GM19463 (cell line): Measurements from ENCODE around the gene BBLN.
A peak's percentile ranks its signal among the peaks of the same experiment; 100 is the strongest.
"Not testable (repeated sequence)": the region's sequence is repeated elsewhere in the genome, so short reads cannot be mapped to it uniquely, and the experiment has no call there.

Source experiments
- ATAC-seq: cut with Tn5 transposase; IDR thresholded peaks from one replicate; pipeline ENCODE4 v1.9.1; 2021; ENCODE audit warnings: mild to moderate bottlenecking, moderate library complexity; ENCODE audit not compliant: unreplicated experiment

The BBLN gene, protein sequence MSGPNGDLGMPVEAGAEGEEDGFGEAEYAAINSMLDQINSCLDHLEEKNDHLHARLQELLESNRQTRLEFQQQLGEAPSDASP

DNA sequence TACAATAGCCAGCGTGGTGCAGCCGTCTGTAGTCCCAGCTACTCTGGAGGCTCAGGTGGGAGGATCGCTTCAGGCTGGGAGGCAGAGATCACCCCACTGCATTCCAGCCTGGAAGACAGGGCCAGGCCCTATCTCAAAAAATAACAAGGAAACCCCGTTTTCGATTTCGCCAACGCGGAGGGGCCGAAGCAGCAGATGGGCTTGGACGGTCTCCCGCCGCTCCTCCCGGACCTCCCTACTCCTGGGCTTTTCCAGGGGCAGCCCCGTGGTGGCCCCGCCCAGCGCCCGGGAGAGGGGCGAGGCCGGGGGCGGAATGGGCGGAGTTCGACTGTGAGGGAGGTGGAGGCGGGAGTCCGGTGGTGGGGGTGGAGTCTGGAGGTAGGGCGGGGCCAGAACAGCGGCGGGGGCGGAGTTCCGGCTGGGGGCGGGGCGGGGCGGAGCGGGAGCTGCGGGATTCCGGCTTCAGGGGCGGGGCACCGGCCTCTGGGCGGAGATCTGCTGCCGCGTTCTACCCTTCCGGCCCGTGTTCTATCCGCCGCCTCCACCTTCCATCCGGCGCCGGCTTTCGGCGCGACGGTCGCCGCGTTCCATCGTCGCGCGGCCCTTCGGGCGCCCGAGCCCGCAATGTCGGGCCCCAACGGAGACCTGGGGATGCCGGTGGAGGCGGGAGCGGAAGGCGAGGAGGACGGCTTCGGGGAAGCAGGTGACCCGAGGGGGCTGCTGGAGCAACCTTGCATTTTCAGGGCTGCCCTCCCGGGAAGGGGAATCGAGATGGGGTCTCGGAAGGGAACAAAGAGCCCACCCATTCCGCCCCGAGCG, at the start of gene BBLN:
TSS of gene BBLN (plus strand) at position 482 of the 819 bp plus-strand sequence. CDS start at position 625, 143 bp downstream.
- peak; percentile 79 for ATAC-seq

DNA sequence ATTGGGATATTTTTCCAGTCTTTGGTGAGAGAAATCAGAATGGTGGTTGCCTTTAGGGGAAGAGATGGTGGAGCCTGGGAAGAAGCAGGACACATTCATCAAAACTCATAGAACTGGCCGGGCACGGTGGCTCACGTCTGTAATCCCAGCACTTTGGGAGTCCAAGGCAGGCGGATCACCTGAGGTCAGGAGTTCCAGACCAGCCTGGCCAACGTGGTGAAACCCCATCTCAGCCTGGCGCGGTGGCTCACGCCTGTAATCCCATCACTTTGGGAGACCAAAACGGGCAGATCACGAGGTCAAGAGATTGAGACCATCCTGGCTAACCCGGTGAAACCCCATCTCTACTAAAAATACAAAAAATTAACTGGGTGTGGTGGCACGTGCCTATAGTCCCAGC, 48.3 kb upstream of the BBLN start:
- ATAC-seq = not testable (repeated sequence)

DNA sequence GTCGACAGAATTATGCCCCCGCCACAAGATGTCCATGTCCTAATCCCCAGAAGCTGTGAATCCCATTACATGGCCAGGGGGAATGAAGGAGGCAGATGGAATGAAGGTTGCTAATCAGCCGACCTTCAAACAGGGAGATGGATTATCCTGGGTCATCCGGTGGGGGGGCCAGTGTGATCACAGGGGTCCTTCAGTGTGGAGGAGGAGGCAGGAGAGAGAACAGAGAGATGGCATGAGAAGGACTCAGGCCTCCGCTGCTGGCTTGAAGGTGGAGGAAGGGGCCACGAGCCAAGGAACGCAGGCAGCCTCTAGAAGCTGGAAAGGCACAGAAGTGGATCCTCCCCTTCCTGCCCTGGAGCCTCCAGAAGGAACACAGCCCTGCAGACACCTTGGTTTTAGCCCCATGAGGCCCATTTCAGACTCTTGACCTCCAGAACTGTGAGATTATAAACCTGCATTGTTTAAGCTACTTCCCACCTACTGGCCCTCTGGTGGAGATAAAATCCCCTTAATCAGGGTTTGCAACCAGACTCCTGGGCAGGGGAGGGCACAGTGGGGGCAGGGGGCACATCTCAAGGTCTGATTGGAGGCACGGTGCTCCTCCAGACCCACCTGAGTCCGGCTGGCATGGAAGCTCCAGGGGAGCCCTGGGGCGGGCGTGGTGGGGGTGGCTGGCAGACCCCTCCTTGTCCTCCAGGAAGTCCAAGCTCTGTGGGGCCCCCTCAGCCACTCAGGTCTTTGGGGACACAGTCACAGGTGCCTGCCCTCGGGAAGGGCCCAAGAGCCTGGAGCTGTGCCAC, 46.3 kb upstream of the BBLN start:
- no peak for ATAC-seq

DNA sequence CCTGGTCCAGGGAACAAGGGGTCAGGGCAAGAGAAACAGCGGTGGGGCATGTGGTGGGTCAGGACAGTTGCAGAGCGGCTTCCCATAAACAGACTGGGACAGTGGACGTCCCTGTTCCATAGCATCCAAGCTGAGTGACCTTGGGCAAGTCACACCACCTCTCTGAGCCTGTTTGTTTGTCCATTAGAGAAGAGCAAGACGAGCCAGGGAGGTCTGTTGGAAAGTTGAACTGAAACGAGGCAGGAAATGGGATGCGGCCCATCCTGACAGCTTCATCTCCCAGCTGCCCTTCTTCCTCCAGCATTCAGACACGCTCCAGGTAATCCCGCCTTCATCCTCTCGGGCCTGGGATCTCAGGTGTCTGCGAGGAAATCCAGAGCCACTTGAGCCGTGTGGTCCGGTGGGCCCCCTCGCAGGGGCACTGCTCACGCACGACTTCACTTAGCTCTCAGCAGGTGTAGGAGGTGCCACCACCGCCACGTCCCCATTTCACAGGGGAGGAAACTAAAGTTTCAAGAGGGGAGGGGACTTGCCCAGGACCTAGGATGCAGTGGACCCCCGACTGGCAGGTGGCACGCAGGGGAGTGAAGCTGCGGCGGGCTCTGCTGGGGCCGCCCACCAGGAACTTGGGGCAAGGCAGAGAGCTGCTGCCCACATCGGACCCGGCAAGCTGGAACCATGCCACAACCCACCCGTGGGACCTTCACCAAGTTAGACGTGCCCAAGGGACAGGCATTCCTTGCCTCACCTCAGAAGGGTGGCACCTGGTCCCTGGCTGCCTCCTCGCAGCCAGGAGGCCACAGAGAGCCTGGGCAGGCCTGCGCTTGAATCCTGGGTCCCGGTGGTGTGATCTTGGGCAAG, 45.5 kb upstream of the BBLN start:
- ATAC-seq = no peak

DNA sequence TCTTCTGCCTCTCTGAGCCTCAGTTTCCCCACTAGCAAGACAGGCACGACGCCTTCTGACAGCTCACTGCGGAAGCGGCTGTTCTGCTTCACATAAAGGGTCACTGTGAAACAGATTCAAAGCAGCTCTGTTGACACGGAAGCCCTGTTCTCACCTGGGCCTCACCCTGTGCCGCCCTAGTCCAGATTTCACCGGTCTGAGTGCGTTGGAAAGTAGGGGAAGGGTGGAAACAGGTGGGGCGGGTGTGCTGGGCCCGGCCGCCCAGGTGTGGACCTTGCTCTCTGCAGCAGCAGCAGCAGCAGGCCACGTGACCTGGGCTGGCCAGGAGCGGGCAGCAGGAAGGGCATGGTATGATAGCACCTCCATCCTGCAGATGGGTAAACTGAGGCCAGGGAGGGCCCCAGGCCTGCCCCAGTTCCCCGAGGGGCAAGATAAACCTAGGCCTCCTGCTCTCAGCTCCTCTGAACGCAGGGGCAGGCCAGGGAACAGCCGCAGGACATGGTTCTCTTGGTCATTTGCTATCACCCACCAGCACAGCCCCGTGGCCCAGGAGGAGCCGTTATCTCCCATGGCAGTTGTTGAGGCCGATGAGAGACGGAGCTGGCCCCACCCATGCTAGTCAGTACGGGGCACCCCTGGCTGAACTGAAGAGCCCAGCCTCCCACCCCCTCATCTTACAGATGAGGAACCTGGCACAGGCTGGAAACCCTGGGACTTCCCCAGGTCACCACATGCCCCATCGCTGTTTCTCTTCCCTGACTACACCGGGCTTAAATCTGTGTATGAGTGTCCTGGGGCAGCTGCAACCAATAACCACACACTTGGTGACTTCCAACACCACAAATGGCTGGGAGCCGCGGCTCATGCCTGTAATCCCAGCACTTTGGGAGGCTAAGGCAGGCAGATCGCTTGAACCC, 44.6 kb upstream of the BBLN start:
- peak; percentile 72 for ATAC-seq

DNA sequence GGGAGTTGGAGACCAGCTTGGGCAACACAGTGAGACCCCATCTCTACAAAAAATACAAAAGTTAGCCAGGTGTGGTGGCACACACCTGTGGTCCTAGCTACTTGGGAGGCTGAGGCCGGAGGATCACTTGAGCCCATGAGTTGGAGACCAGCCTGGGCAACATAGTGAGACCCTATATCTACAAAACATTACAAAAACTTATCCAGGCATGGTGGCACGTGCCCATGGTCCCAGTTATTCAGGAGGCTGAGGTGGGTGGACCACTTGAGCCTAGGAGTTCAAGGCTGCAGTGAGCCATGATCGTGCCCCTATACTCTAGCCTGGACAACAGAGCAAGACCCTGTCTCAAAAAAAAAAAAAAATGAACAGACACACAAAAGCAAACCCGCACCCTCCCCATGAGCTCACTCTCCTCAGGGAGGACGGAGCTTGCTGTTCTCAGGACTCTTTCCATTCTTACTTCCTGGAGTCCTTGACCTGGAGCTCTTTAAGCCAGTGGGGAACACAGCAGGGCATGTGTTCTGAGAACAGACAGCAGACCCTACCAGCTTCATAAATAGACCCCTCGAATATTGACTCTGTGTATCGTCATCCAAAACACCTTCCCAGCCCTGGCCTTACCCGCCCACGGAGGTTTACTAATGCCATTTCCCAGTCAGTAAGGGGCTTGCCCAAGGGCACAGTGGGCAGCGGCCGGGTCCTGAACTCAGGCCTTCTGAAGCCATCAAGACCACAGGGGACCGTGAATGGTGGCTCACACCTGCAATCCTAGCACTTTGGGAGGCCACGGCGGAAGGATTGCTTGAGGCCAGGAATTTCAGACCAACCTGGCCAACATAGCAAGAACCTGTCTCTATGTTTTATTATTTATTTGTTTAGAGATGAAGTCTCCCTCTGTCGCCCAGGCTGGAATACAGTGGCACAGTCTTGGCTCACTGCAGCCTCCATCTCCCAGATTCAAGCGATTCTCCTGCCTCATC, 43.7 kb upstream of the BBLN start:
- no peak for ATAC-seq

DNA sequence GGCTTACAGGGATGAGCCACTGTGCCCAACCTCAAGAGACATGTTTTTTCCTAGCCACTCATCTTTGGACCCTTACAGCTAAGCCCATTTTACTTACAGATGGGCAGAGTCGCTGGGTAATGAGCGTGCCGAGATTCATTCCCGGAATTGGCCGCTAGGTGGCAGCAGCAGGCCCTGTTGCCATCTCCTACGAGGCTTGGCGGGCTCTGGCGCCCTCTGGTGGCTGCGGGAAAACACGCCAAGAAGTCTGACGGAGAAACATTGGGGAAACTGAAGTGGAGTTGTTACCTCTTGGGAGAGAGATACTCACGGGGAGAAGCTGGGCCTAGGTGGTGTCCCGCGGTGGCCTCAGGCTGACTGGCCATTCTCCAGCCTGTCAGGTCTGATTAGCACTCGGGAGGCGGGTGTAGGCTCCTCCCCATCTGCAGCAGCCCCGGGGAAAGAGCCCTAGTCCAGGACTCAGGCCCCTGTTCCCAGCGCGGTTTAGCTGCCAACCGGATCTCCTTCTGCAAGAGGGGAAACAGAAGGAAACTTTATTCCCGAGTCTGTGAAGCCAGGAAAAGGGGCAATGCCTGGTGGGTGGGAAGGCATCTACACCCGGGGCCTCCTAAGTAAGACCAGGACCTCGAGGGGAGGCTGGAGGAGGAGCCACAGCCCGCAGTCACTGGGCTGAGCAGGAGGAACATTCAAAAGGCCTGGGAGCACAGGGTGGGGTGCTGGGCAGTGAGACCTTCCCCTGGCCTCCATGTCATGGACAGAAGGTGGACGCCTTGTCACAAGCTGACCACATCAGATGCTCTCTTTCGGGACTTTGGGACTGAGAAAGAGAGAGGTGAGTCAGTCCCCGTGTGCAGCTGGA, 42.2 kb upstream of the BBLN start:
- ATAC-seq = no peak

DNA sequence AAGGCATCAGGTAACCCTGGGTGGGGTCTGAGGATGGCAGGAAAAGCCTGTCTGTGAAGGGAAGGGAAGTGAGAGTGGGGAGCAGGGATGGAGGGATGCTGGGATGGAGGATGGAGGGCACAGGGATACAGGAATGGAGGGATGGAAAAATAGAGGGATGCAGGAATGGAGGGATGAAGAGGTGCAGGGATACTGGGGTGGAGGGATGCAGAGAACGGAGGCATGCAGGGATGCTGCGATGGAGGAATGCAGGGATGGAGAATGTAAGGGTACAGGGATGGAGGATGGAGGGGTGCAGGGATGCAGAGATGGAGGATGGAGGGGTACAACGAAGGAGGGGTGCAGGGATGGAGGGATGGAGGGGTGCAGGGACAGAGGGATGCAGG, 41.6 kb upstream of the BBLN start:
- no peak for ATAC-seq

DNA sequence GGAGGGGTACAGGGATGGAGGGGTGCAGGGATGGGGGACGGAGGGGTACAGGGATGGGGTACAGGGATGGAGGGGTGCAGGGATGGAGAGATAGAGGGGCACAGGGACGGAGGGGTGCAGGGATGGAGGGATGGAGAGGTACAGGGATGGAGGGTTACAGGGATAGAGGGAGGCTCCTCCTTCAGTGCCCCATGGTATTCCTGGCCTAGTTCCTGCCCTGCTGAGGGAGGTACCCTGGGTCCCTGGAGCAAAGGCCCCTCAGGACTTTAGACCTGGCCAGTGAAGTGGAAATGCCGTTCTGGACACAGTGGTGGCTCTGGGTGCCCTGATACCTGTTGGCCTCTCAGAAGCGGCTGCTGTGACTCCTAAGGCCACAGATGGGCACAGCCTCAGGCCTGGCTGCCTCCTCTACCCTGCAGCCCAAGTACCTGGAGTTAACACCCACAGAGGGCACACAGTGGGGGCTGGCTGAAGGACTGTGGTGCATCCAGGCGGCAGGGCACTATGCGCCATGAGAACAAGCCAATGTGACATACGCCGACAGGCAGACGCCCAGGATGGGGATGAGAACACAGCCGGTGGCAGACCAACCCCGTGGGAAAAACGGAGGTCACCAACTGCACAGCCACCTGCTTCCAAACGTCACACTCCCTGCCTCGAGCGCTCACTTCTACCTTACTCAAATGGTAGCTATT, 40.9 kb upstream of the BBLN start:
- ATAC-seq = no peak

DNA sequence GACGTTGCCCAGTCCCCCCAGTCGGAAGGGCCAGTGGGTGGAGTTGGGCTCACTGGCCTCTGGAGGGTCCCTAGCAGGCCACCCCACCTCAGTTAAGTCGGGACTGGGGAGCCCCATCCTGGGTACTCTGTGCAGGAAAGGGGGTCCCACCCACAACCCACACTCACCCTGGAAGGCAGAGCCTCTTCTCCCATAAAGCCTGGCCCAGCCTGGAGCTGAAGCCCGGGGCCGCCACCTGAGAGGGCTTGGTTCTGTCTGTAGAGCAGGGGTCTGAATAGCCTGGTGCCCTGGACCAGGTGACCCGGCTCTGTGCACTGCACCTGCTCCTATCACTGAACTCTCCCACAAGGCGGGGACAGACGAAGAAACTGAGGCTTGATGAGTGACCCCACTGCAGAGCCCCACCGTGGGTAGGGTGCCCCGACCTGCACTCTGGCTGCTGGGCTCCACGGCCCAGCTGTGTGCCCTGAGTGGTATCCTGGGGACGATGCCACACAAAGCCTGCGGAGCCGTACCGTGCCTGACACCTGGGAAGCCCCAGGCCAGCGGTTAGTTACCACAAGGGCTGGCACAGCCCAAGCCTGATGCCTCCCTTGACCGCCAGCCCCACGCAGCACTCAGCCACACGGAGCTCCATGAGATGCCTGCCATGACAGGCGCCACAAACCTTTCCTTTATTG, 39.9 kb upstream of the BBLN start:
- no peak for ATAC-seq

DNA sequence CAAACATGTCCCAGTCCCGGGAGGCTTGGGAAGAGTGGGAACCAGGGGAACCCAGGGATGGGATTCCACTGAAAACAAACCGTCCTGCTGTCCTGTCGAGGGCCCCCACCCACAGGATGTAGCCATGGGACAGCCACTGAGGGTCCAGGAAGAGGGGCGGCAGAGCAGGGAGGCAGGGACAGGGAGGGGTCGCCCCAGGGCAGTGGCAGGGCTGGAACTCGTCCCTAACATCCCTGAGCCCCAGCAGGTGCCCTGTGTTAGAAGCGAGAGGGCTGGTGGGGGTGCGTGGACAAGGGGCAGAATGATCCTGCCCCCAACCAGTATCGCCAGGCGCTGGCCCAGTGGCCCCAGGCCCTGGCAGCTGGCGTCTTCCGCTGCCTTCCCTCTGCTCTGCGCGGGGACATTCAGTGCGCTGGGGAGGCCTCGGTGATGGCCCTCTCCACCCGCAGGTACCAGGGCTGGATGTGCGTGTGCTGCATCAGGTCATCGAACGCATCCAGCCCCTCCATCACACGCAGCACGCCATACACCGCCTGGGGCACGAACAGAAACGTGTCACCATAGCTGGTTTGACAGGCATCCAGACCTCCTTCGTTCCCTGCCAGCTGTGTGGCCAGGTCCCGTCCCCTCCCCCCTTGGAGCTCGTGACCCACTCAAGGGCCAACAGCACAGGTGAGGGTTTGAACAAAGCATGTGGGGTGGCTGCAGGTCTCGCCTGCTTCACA, 39.2 kb upstream of the BBLN start:
- no peak for ATAC-seq

DNA sequence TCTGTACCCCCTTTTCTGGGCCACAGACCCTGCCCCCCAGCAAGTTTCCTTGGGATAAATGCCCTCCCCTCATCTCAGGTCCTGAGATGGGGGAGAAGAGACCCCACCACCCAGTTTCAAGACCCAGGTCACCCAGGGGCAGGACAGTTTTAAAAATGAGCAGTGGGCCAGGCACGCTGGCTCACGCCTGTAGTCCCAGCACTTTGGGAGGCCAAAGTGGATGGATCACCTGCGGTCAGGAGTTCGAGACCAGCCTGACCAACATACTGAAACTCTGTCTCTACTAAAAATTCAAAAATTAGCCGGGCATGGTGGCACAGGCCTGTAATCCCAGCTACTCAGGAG, 38.6 kb upstream of the BBLN start:
- no peak for ATAC-seq

DNA sequence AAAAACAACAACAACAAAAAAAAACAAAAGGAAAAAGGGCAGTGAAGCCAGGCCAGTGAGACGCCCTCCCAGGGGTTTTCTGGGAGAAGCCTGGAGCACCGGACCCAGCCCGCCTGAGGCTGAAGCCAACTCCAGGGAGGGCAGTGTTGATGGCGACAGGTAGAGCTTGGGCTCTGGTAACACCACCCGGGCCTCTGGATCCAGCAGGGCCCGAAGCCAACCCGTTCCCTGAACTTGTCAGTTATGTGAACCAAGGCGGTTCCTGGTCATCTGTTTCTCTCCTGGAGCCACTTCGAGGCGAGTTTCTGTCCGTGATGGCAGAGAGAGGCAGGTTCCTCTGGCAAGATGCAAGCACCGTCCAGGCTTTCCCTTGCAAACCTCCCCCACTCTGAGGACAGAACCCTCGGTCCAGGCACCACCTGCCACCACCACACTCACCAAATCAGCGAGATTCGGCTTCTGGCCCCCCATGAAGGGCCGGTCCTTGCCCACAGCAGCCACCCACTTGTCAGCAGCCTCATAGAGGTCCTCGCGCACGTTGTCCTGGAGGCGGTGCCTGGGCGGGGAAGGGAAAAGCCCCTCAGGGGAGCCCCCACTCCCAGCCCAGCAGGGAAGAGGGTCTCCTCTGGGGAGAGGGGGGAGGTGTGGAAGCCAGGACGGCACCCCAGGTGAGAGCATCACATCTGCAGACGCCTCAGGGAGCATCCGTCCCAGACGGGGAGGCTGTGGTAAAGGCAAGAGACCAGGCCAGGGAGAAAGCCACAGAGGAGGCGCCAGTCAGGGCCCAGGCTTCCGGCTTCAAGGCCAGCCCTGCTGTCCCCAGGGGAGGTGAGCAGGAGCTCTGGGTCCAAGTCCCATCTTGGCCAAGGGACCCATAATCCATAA, 37.9 kb upstream of the BBLN start:
- ATAC-seq = no peak

DNA sequence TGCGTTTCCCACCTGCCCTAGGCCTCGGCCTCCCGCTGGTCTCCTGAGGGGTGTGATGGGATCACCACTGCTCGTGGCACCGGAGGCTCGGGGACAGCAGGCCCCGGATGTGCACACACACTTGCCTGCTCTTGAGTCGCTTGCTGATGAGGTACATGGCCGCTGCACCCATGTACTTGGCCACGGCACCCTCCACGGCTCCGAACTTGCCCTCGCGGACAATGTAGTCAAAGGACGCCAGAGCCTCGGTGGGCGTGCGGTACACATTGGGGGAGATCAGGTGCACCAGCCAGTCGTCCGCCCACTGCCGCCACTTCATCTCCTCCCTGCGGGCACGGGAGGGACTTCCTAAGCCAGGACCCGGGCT, 37.3 kb upstream of the BBLN start:
- ATAC-seq = no peak

DNA sequence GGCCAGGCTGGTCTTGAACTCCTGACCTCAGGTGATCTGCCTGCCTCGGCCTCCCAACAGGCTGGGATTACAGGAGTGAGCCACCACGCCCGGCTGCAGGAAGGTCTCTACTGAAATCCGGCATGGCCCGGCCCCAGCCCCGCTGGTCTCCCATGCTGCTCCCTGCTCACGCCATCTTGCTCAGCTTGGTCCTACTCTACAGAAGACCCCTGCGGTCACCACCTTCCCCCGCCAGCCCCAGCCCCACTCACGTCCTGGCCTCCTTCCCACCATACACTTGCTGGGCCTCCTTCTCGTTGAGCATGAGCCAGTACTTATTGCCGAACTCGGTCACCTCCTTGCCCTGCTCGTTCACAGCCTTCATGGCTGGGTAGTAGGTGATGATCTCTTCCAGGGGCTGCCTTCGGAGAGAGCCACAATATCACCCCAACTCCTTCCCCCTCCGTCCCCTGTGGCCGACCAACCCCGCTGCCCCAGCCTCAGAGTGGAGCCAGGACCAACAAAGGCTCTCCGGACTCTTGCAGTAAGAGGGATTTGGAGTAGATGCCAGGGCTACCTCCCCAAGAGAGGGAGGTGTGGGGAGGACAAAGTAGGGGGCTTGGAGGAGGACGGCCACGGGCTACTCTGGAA, 36.5 kb upstream of the BBLN start:
- no peak for ATAC-seq
